HepG2 (cell line): ENCODE measurements around the gene DDIT4. TPM values are rescaled to one million over a fixed set of nuclear protein-coding genes. Genes with fewer than 3 reads are reported as not detected.
A peak's percentile ranks its signal among the peaks of the same experiment; 100 is the strongest.

Experiments
- HHEX ChIP-seq: IDR thresholded peaks from 2 replicates; pipeline ENCODE4 v1.6.1; 2016; ENCODE audit warnings: control low read depth
- MYPOP ChIP-seq: sonication (generic); formaldehyde crosslinking; IDR thresholded peaks from 2 replicates; pipeline ENCODE4 v1.8.1; 2023; ENCODE audit warnings: mild to moderate bottlenecking, moderate library complexity, missing genetic modification reagents
- NCOA2 ChIP-seq: sonication (generic); formaldehyde crosslinking; IDR thresholded peaks from 2 replicates; pipeline ENCODE4 v1.8.0; 2022; ENCODE audit warnings: inconsistent platforms
- PRDM4 ChIP-seq: sonication (generic); formaldehyde crosslinking; IDR thresholded peaks from 2 replicates; pipeline ENCODE4 v1.9.0; 2021; ENCODE audit warnings: missing genetic modification reagents, borderline replicate concordance
- RBFOX2 ChIP-seq: fragments of 200-400 bp; formaldehyde crosslinking; IDR thresholded peaks from 2 replicates; pipeline ENCODE4 v1.6.1; 2017; ENCODE audit warnings: low read depth, mild to moderate bottlenecking, low read length
- SIN3A ChIP-seq: IDR thresholded peaks from 2 replicates; pipeline ENCODE4 v1.6.1; 2011; ENCODE audit warnings: low read depth, mild to moderate bottlenecking, control low read depth, low read length, borderline replicate concordance
- TARDBP ChIP-seq: sonication (generic); formaldehyde crosslinking; IDR thresholded peaks from 2 replicates; pipeline ENCODE4 v1.8.0; 2022; ENCODE audit warnings: mild to moderate bottlenecking, missing genetic modification reagents
- ZBTB43 ChIP-seq: sonication (generic); formaldehyde crosslinking; conservative IDR thresholded peaks from 2 replicates; pipeline ENCODE4 v1.4.0; 2020; ENCODE audit warnings: missing genetic modification reagents
- ZBTB46 ChIP-seq: sonication (generic); formaldehyde crosslinking; IDR thresholded peaks from 2 replicates; pipeline ENCODE4 v1.4.0; 2020; ENCODE audit warnings: mild to moderate bottlenecking, missing genetic modification reagents, borderline replicate concordance
- ZFP37 ChIP-seq: sonication (generic); formaldehyde crosslinking; IDR thresholded peaks from 2 replicates; pipeline ENCODE4 v1.4.0; 2020; ENCODE audit warnings: missing genetic modification reagents, borderline replicate concordance
- ZFP41 ChIP-seq: sonication (generic); formaldehyde crosslinking; IDR thresholded peaks from 2 replicates; pipeline ENCODE4 v1.4.0; 2020; ENCODE audit warnings: mild to moderate bottlenecking, missing genetic modification reagents, borderline replicate concordance
- ZMAT3 ChIP-seq: sonication (generic); formaldehyde crosslinking; conservative IDR thresholded peaks from 2 replicates; pipeline ENCODE4 v1.7.0; 2021; ENCODE audit warnings: missing genetic modification reagents
- ZNF275 ChIP-seq: sonication (generic); formaldehyde crosslinking; IDR thresholded peaks from 2 replicates; pipeline ENCODE4 v1.8.0; 2022; ENCODE audit warnings: missing genetic modification reagents, mild to moderate bottlenecking, inconsistent platforms, borderline replicate concordance
- ZNF431 ChIP-seq: sonication (generic); formaldehyde crosslinking; IDR thresholded peaks from 2 replicates; pipeline ENCODE4 v1.9.0; 2022; ENCODE audit warnings: missing genetic modification reagents, low read depth, mild to moderate bottlenecking, borderline replicate concordance
- ZNF598 ChIP-seq: sonication (generic); formaldehyde crosslinking; IDR thresholded peaks from 2 replicates; pipeline ENCODE4 v1.5.1; 2020; ENCODE audit warnings: mild to moderate bottlenecking, missing genetic modification reagents, borderline replicate concordance
- ZNF780A ChIP-seq: sonication (generic); formaldehyde crosslinking; IDR thresholded peaks from 2 replicates; pipeline ENCODE4 v1.8.0; 2022; ENCODE audit warnings: mild to moderate bottlenecking, missing genetic modification reagents, moderate library complexity
- ZNF883 ChIP-seq: sonication (generic); formaldehyde crosslinking; IDR thresholded peaks from 2 replicates; pipeline ENCODE4 v1.5.1; 2020; ENCODE audit warnings: mild to moderate bottlenecking, missing genetic modification reagents; ENCODE audit errors: not compliant biosample characterization
- ZSCAN5A ChIP-seq: sonication (generic); formaldehyde crosslinking; IDR thresholded peaks from 2 replicates; pipeline ENCODE4 v1.8.0; 2022; ENCODE audit warnings: mild to moderate bottlenecking, missing genetic modification reagents, borderline replicate concordance
- polyA plus RNA-seq, 8 experiments: library from polyadenylated mRNA; depleted of rRNA in 3 of 8; stranded (reverse) in 7 of 8; unstranded in 1 of 8; fragments of >200 nt; fragmentation: Illumina TruSeq in 4 of 8; extraction: Trizol in 4 of 8; gene quantifications; 2 replicates each; pipeline versions ENCODE4 v1.2.1 to v1.2.3, GENCODE V29; 2011 to 2016; ENCODE audit warnings: low read depth in 4 of 8, missing spikeins in 1 of 8, mixed read lengths in 1 of 8; ENCODE audit not compliant: insufficient read depth in 1 of 8
- total RNA-seq, 5 experiments: library from RNA; depleted of rRNA; stranded (reverse); fragments of >200 nt; fragmentation: Illumina TruSeq; extraction: Trizol; gene quantifications; 2 replicates each; pipeline ENCODE4 v1.2.3, GENCODE V29; 2016; ENCODE audit warnings: low read depth in 1 of 5

Gene DDIT4
- total and polyA plus RNA-seq, 2 of the 13 experiments (the other 11 are each of a cell fraction or from before 2014, with no cell fraction given) = 35.6 to 40.7 TPM

- peak; percentile 76 for TF ChIP-seq MYPOP (CRISPR knock-in tag)
- peak; percentile 71; the same call in 1 of the 2 replicates for TF ChIP-seq ZBTB43
- peak; percentile 76; the same call in 1 of the 2 replicates for TF ChIP-seq ZBTB46 (CRISPR knock-in tag)
- peak; percentile 93; the same call in 1 of the 2 replicates for TF ChIP-seq SIN3A
- no peak for TF ChIP-seq ZFP41 (CRISPR knock-in tag)
- TF ChIP-seq ZFP37 = peak; percentile 91
- peak; percentile 78 for TF ChIP-seq ZSCAN5A (CRISPR knock-in tag)
- peak; percentile 100 for TF ChIP-seq RBFOX2
- TF ChIP-seq ZNF275 = peak; percentile 93; the same call in 1 of the 2 replicates
- TF ChIP-seq ZNF598 (CRISPR knock-in tag) = no peak
- TF ChIP-seq ZNF883 (CRISPR knock-in tag) = no peak
- TF ChIP-seq TARDBP (CRISPR knock-in tag) = peak; percentile 91
- peak; percentile 76; the same call in 1 of the 2 replicates for TF ChIP-seq NCOA2 (CRISPR knock-in tag)
- TF ChIP-seq ZNF780A = peak; percentile 94
- TF ChIP-seq HHEX (CRISPR knock-in tag) = no peak
- TF ChIP-seq ZMAT3 = peak; percentile 94
- peak; percentile 97 for TF ChIP-seq ZNF431 (CRISPR knock-in tag)
- TF ChIP-seq PRDM4 = no peak
Measured at GRCh38 chr10:72273410-72274212, at the start of gene DDIT4 (continued).
